ENCODE results near the gene TTC12.

DNA sequence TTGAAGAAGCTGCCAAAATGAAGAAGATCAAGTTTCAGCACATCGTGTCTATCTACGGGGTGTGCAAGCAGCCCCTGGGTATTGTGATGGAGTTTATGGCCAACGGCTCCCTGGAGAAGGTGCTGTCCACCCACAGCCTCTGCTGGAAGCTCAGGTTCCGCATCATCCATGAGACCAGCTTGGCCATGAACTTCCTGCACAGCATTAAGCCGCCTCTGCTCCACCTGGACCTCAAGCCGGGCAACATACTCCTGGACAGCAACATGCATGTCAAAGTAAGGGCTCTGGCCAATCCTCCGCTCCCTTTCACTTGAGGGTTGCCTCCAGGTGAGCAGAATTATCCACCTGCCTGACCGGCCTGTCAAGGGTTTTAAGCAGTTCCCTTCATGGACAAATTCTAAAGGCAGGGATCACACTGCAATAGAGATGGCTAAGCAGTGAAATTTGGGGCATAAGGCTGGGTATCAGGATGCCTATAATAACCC is 79.2 kb downstream of the TTC12 start:
- TF ChIP-seq, protein P1, sequence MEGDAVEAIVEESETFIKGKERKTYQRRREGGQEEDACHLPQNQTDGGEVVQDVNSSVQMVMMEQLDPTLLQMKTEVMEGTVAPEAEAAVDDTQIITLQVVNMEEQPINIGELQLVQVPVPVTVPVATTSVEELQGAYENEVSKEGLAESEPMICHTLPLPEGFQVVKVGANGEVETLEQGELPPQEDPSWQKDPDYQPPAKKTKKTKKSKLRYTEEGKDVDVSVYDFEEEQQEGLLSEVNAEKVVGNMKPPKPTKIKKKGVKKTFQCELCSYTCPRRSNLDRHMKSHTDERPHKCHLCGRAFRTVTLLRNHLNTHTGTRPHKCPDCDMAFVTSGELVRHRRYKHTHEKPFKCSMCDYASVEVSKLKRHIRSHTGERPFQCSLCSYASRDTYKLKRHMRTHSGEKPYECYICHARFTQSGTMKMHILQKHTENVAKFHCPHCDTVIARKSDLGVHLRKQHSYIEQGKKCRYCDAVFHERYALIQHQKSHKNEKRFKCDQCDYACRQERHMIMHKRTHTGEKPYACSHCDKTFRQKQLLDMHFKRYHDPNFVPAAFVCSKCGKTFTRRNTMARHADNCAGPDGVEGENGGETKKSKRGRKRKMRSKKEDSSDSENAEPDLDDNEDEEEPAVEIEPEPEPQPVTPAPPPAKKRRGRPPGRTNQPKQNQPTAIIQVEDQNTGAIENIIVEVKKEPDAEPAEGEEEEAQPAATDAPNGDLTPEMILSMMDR (IDR thresholded peaks at IDR 0.05; ENCODE audit: extremely low read depth in 1 of 2, insufficient read depth in 1 of 2, low read depth in 1 of 2, low read length in 2 of 2) = no peak
- TF ChIP-seq POLR2AphosphoS5 (IDR thresholded peaks at IDR 0.05; ENCODE audit: insufficient read depth, low read depth, low read length) (no peak), POLR2A (IDR thresholded peaks at IDR 0.05; ENCODE audit: low read depth, low read length) (no peak), EZH2 (IDR thresholded peaks at IDR 0.05; ENCODE audit: borderline replicate concordance, low read depth, low read length, severe bottlenecking) (no peak), FOS (IDR thresholded peaks at IDR 0.05; ENCODE audit: borderline replicate concordance, insufficient read depth, low read length) (no peak), MYC (IDR thresholded peaks at IDR 0.05; ENCODE audit: low read depth, low read length) (no peak), GATA2 (IDR thresholded peaks at IDR 0.05; ENCODE audit: insufficient read depth, insufficient read length, low read depth, low read length) (no peak), JUN (IDR thresholded peaks at IDR 0.05; ENCODE audit: borderline replicate concordance, insufficient read depth, insufficient read length, low read depth) (no peak)
- TF ChIP-seq, protein P2, sequence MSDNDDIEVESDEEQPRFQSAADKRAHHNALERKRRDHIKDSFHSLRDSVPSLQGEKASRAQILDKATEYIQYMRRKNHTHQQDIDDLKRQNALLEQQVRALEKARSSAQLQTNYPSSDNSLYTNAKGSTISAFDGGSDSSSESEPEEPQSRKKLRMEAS (IDR thresholded peaks at IDR 0.05; ENCODE audit: insufficient read depth, insufficient read length) = no peak
